ENCODE measurements around the gene TRAF3IP3.
A peak's percentile ranks its signal among the peaks of the same experiment; 100 is the strongest.

The TRAF3IP3 gene

DNA sequence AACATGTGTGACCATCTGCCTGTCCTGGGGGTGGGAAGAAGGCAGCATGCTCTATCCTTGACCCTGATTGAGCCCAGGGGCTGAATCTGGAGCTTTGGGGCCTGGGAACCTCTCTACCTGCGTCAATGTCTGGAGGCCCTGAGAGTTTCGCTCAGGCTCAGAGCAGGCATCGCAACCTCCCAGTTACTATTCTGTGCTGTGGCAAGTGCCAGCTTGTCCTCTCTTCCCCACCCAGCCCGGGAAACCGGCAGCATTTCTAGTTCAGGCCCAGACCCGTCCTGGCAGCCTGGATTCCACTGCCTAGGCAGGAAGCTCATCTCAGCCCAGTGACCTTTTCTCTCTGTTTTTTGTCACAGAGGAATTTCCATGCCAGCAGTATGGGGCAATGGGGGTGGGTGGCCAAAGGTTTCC is 60.1 kb downstream of the TRAF3IP3 start:
- no peaks in the 10 kb centered on the region for H3K36me3 Mint-ChIP-seq
- no peak overlapping the region for H3K4me3 Mint-ChIP-seq
- DNase-seq (ENCODE audit: low spot score in 2 of 2) (no peak), ATAC-seq (no peak)
- no peaks in the 10 kb centered on the region for H3K9me3 Mint-ChIP-seq
- H3K27ac Mint-ChIP-seq = no peak overlapping the region
- no peaks in the 10 kb centered on the region for H3K4me1 Mint-ChIP-seq

DNA sequence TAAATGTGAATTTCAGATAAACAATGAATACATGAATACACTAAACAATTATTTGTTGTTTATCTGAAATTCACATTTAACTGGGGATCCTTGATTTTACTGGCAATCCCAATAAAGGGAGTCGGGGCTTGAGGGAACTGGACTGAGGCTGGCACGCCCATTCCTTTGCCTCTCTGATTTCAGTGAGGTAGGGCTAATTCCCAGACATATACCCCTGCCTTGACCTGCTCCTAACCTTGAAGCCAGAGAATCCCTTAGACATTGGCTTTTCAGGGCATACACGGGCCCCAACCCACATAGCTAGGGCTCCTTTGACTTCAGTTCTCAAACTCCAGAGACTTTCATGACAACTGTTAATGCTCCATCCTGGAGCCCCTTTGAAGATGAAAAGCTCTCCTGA is 61.1 kb downstream of the TRAF3IP3 start:
- Mint-ChIP-seq H3K4me1 (no peaks in the 10 kb centered on the region), H3K36me3 (no peaks in the 10 kb centered on the region), H3K27ac (no peak overlapping the region), H3K4me3 (no peak overlapping the region), H3K9me3 (no peaks in the 10 kb centered on the region)
- DNase-seq (ENCODE audit: low spot score in 2 of 2) (no peak), ATAC-seq (no peak)

DNA sequence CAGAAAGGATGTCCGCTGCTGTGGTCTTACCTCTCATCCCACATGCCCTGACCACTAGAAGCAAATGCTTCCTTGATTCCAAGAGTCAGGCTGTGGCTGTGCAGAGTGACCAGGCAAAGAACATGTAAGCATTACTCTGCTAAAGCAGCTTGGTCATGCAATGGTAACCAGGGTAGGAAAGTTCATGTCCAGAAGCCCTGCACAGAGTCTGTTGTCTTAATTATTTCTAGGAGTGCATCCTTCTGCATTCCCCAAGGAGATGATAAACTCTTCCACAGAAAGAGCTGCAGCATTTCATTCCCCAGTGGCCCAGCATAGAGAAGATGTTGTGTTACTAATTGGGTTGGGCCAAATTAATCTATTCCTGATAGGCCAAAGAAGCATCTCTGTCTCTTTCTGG is 61.8 kb downstream of the TRAF3IP3 start:
- no peak for DNase-seq (ENCODE audit: low spot score in 2 of 2)
- Mint-ChIP-seq H3K9me3 (no peaks in the 10 kb centered on the region), H3K27ac (no peak overlapping the region), H3K4me3 (no peak overlapping the region), H3K36me3 (no peaks in the 10 kb centered on the region), H3K4me1 (peaks cover 2% of the 10 kb centered on the region)
- no peak for ATAC-seq

DNA sequence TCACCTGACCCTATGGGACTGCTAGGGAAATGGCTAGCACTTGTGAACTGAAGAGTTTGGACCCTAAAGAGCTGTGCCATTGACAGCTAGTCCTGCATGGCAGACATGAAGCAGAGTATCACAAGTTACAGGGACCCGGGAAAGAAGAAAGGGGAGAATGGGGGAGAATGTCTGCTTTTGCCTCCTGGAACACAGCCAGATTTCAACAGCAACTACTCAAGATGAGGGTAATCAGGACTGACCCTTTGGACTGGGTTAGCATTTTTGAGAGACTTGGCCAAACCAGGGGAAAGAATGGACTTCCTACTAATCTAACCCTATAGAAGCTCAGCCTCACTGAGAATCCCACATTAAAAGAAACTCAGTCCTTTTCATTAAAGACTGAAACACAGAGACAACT is 63.2 kb downstream of the TRAF3IP3 start:
- Mint-ChIP-seq H3K4me3 (no peak overlapping the region), H3K36me3 (no peaks in the 10 kb centered on the region)

DNA sequence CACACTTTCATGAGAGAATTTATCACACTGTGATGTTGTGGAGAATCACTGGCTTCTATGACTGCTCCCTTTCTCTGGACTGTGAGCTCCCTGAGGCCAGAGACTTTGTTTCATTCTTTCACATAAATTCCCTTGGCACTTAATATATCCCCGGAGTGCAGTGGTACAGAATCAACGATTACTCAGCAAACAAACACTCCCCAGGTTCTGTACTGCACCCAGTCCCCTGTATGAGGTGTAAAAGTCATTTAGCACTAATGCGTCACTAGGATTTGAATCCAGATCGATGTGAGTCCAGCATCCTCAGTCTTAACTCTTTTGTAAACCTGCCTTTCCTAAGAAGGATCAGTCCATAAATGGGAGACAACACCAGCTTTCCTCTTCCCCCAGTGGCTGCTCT is 65.1 kb downstream of the TRAF3IP3 start:
- H3K27ac Mint-ChIP-seq = no peak overlapping the region
- peaks cover 13% of the 10 kb centered on the region for H3K4me1 Mint-ChIP-seq
- peak; percentile 46 for ATAC-seq
- no peak for DNase-seq (ENCODE audit: low spot score in 2 of 2)
- H3K9me3 Mint-ChIP-seq = no peaks in the 10 kb centered on the region
- no peak overlapping the region for H3K4me3 Mint-ChIP-seq
- no peaks in the 10 kb centered on the region for H3K36me3 Mint-ChIP-seq

More for the DNA sequence above, 63.2 kb downstream of the TRAF3IP3 start:
- DNase-seq (ENCODE audit: low spot score in 2 of 2) (no peak), ATAC-seq (no peak)
- Mint-ChIP-seq H3K4me1 (peaks cover 13% of the 10 kb centered on the region), H3K9me3 (no peaks in the 10 kb centered on the region), H3K27ac (no peak overlapping the region)

DNA sequence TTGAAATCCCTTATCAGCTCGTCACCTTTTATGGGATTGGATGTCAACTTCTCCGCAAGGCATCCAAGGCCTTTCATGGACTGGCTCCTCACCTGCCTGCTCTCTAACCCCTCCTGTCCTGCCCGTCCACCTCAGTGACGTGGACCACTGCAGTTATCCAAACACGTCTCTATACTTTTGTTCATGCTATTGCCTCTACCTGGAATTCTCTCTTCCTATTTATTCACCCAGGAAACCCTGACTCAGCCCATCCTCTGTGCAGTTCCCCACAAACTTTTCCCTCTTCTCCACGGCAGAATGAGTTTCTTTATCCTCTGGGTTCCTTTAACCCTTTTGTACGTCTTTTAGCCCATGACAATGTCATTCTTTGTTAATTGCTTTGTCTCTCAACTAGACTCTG is 66.9 kb downstream of the TRAF3IP3 start:
- peak overlapping the region; percentile 13 for H3K4me3 Mint-ChIP-seq
- no peaks in the 10 kb centered on the region for H3K9me3 Mint-ChIP-seq
- peaks cover 24% of the 10 kb centered on the region for H3K4me1 Mint-ChIP-seq
- ATAC-seq (no peak), DNase-seq (ENCODE audit: low spot score in 2 of 2) (no peak)
- peaks cover 9% of the 10 kb centered on the region for H3K36me3 Mint-ChIP-seq
- H3K27ac Mint-ChIP-seq = no peak overlapping the region

DNA sequence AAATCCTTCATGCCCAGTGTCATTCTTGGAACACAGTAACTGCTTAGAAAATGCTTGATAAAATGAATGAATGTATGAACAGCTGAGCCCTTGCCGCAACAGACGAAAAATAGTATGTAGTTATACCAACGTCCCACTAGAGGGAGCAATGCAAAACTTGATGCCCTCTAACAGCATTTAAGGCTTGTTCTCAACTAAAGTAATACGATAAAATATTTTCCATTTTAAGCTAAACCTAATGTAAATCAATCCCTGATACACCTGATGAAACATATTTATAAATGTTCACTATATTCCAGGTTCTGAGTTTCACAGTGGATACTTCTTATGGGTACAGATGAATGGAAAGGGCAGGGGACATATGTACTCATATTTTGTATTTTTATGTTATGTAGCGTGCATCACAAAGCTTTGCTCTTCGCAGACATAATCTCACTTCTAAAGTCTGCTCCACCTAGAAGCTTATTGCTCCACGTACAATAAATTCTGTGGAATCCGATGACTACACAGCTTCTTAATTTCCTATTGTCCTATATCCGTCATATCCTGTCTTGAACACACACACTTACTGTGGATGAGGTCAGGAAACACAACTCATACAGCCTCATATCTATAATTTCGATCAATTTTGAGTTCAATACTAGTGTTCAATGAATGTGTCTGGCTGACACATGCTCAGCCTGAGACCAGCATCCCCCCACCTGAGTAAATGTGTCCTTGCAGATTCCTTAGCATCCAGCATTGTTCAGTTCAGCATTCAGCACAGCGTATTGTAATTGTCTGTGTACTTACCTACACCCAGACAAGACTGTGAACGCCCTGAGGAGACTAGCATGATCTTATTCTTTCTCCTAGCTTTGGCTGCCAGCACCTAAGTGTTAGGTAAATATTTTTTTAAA is 67.5 kb downstream of the TRAF3IP3 start:
- DNase-seq (ENCODE audit: low spot score in 2 of 2) = no peak
- Mint-ChIP-seq H3K4me3 (peak overlapping the region; percentile 13), H3K27ac (no peak overlapping the region), H3K4me1 (peaks cover 28% of the 10 kb centered on the region), H3K36me3 (peaks cover 16% of the 10 kb centered on the region), H3K9me3 (no peaks in the 10 kb centered on the region)
- ATAC-seq = peak; percentile 39

DNA sequence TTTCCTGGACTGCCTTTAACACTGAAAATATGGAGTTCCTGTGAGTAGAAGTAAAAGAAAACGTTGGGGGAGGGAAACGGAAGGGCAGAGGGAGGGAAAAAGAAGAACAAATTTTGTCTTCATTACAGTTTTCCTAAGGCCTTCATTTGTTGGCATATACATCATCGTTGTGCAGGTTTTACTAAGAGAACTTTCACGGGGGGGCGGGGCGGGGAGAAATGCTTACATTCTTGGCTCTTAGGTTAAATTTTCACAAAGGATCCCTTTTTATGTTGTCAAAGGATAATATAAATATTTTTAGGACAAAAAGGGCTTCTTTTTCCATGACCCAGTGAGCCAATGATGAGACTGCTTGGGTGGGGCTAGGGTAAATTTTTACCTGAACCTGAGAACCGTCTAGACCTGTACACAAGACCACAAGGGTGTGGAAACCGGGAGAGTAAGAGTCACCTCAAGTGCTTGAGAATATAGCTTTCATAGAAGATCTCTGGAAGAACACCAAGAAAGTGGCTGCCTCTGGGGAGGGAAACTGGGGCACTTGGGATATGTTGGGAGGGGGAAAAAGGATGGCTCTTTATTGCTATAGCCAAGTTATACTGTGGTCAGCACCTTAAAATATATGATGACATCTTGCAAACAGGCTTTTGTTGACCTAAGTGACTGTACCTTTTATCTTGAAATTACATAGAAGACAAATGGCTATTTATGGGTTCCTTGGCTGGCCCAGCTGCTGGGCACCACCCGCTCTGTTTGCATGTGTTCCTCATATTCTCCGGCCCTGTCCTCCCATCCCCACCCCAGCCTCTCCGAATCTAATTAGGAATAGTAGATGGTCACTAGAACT is 70.0 kb downstream of the TRAF3IP3 start:
- H3K27ac Mint-ChIP-seq = no peak overlapping the region
- peaks cover 38% of the 10 kb centered on the region for H3K36me3 Mint-ChIP-seq
- no peak for ATAC-seq

DNA sequence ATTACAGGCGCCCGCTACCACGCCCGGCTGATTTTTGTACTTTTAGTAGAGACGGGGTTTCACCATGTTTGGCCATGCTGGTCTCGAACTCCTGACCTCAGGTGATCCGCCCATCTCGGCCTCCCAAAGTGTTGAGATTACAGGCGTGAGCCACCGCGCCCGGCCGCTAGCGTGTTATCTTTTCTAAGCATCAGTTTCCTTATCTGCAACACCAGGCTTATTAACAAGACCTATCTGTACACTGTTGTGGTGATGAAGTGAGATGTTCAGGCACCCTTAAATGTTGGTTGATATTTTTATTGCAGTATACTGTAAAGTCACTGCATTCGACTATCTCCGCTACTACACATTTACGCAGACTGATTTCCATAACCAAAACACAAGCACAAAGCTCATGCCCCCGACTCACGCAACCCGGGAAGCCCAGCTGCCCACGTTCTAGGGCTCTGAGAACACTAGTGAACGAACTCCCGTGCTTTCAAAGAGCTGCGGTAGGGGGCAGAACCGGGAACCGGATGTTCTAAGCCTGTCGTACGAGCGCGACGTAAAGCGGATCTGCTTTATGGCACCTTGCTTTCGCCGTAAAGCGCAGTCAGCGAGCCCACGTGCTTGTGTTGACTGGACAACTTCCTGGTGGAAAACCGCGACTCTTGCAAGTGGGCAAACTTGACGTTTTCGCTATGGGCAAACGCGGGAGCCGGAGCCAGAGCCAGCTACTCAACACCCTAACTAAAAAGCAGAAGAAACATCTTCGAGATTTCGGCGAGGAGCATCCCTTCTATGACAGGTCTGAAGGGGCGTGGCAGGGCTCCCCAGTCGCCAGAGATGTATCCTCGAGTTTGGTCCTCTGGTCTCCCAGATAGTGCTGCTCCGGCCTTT is 71.8 kb downstream of the TRAF3IP3 start, which contains the start of gene UTP25:
UTP25 (plus strand) TSS at position 589 of the 879 bp plus-strand sequence; CDS start at position 681, 92 bp downstream.
- no peaks in the 10 kb centered on the region for H3K9me3 Mint-ChIP-seq
- H3K4me3 Mint-ChIP-seq = peak within 1 kb of the TSS; percentile 88
- peaks cover 56% of the 10 kb centered on the region for H3K36me3 Mint-ChIP-seq
- peak within 1 kb of the TSS; percentile 87 for H3K27ac Mint-ChIP-seq
- H3K4me1 Mint-ChIP-seq = peaks cover 49% of the 10 kb centered on the region
- ATAC-seq = peak; percentile 94
- peak; percentile 89 to 98 for DNase-seq (ENCODE audit: low spot score in 2 of 2)

More for the DNA sequence above, 70.0 kb downstream of the TRAF3IP3 start:
- no peak for DNase-seq (ENCODE audit: low spot score in 2 of 2)
- no peak overlapping the region for H3K4me3 Mint-ChIP-seq
- H3K9me3 Mint-ChIP-seq = no peaks in the 10 kb centered on the region
- peaks cover 47% of the 10 kb centered on the region for H3K4me1 Mint-ChIP-seq

DNA sequence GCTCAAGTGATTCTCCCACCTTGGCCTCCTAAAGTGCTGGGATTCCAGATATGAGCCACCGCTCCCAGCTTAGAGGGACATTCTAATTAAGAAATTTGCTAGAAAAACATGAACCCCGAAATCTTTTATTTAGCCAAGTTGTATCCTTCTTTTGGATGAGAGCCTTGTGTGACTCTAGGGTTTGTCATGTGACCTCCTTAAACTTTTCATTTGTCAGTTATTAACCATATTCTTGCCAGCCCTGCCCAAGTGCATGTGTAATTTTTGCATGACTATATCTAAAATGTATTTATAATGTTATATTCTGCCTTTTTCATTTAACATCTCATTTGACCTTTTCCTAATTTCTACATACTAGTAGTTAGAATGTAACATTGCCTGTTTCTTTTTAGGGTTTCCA is 73.9 kb downstream of the TRAF3IP3 start:
- DNase-seq (ENCODE audit: low spot score in 2 of 2) (no peak), ATAC-seq (no peak)
- Mint-ChIP-seq H3K36me3 (peaks cover 77% of the 10 kb centered on the region), H3K9me3 (no peaks in the 10 kb centered on the region), H3K4me3 (peak overlapping the region; percentile 88), H3K27ac (peak overlapping the region; percentile 87), H3K4me1 (peaks cover 46% of the 10 kb centered on the region)

DNA sequence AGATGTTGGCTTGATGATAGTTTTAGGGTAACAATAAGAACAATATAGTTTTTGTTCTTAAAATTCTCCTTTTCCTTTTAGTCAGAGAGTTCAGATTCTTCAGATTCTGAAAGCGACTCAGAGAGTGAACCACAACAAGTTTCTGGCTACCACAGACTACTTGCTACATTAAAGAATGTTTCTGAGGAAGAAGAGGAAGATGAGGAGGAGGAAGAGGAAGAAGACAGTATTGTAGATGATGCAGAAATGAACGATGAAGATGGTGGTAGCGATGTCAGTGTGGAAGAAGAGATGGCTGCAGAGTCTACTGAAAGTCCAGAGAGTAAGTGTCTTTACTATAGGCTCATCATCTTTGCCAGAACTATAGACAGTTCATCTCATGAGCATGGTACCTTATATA is 74.9 kb downstream of the TRAF3IP3 start:
- H3K4me1 Mint-ChIP-seq = peaks cover 56% of the 10 kb centered on the region
- no peak overlapping the region for H3K4me3 Mint-ChIP-seq
- DNase-seq (ENCODE audit: low spot score in 2 of 2) (no peak), ATAC-seq (no peak)
- no peaks in the 10 kb centered on the region for H3K9me3 Mint-ChIP-seq
- peaks cover 87% of the 10 kb centered on the region for H3K36me3 Mint-ChIP-seq
- H3K27ac Mint-ChIP-seq = no peak overlapping the region

DNA sequence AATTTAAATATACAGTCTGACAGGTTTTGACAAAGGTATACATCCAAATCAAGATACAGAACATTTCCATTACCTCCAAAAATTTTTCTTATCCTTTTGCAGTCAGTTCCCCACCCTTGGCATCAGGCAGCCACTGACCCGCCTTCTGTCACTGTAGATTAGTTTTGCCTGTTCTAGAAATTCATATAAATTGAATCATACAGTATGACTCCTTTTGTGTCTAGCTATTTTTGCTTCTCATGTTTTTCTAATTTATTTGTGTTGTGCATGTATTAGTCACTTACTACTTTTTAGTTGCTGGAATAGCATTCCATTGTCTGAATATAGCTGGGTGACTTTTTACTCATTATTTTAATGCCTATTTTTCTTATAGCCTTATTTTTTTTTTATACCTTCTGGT is 75.8 kb downstream of the TRAF3IP3 start:
- H3K4me3 Mint-ChIP-seq = no peak overlapping the region
- DNase-seq (ENCODE audit: low spot score in 2 of 2) = no peak

More for the DNA sequence above, 75.8 kb downstream of the TRAF3IP3 start:
- Mint-ChIP-seq H3K4me1 (peaks cover 60% of the 10 kb centered on the region), H3K27ac (no peak overlapping the region), H3K36me3 (peaks cover 96% of the 10 kb centered on the region), H3K9me3 (no peaks in the 10 kb centered on the region)
- no peak for ATAC-seq

All from stimulated activated effector memory CD8-positive, alpha-beta T cell treated with anti-CD3 and anti-CD28 coated beads, Interleukin-12 subunit alpha, Interleukin-12 subunit beta, amount 100 ng/mL, for 72 hours (primary cell).